H1 (cell line): ENCODE results near the gene TLL2. TPM values are rescaled to one million over a fixed set of nuclear protein-coding genes. Genes with fewer than 3 reads are reported as not detected.

Experiments
- CTCF ChIA-PET: fragments of 300-600 bp; sonication (Branson Sonifier 250); formaldehyde crosslinking; loops from one replicate; lab custom pipeline; 2021; ENCODE audit not compliant: partially characterized antibody; lab: Charles Lee
- POLR2A ChIA-PET: fragments of 300-600 bp; sonication (Branson Sonifier 250); formaldehyde crosslinking; loops from one replicate; lab custom pipeline; 2021; ENCODE audit warnings: inconsistent platforms; ENCODE audit not compliant: partially characterized antibody; lab: Charles Lee
- DNase-seq, 2 experiments: peaks; one replicate each; pipeline versions ENCODE4 v3.0.0 to v3.0.0-alpha.2; 2010 to 2022; ENCODE audit warnings: low spot score in 2 of 2, low read depth in 1 of 2, mixed read lengths in 1 of 2
- FAIRE-seq: peaks from 2 replicates; lab custom pipeline; 2011; peaks lifted over from hg19 to GRCh38; lab: Jason Lieb, UNC
- H2AFZ ChIP-seq: 2 replicates; pipeline ENCODE4 v1.8.1; 2012; ENCODE audit warnings: low read length, inconsistent platforms
- H2AK5ac ChIP-seq: 2 replicates; pipeline ENCODE4 v1.6.1; 2013; ENCODE audit warnings: low read depth, low read length
- H2BK120ac ChIP-seq: replicated peaks from 2 replicates; pipeline ENCODE3; 2013; ENCODE audit warnings: low read depth, low read length, inconsistent platforms
- H2BK12ac ChIP-seq: 2 replicates; pipeline ENCODE4 v1.6.1; 2013; ENCODE audit warnings: low read depth, low read length
- H2BK15ac ChIP-seq: 2 replicates; pipeline ENCODE4 v1.6.1; 2013; ENCODE audit warnings: low read length
- H2BK20ac ChIP-seq: 2 replicates; pipeline ENCODE4 v1.6.1; 2013; ENCODE audit warnings: low read length
- H2BK5ac ChIP-seq: 2 replicates; pipeline ENCODE4 v1.6.1; 2013; ENCODE audit warnings: low read depth, low read length
- H3K14ac ChIP-seq: 2 replicates; pipeline ENCODE4 v1.6.1; 2013; ENCODE audit warnings: inconsistent platforms; ENCODE audit not compliant: insufficient read length
- H3K18ac ChIP-seq: 2 replicates; pipeline ENCODE4 v1.6.1; 2013; ENCODE audit warnings: low read length; ENCODE audit errors: extremely low read depth
- H3K23ac ChIP-seq: 2 replicates; pipeline ENCODE4 v1.6.1; 2013; ENCODE audit warnings: inconsistent platforms; ENCODE audit not compliant: insufficient read length
- H3K23me2 ChIP-seq: 2 replicates; pipeline ENCODE4 v1.6.1; 2013; ENCODE audit warnings: low read depth, low read length
- H3K27ac ChIP-seq: 2 replicates; pipeline ENCODE4 v1.6.1; 2011; ENCODE audit warnings: low read depth, low read length, inconsistent platforms
- H3K27me3 ChIP-seq, 4 experiments: replicated peaks in 1 of 4; 1 replicate in 1 of 4; 2 replicates in 3 of 4; pipeline versions ENCODE4 v1.6.1 to v1.8.1; 2011 to 2013; ENCODE audit warnings: low read length in 3 of 4, mild to moderate bottlenecking in 3 of 4, inconsistent platforms in 2 of 4, mixed read lengths in 2 of 4, moderate library complexity in 1 of 4; ENCODE audit not compliant: control insufficient read depth in 3 of 4, insufficient read depth in 3 of 4; ENCODE audit errors: extremely low read depth in 1 of 4
- H3K36me3 ChIP-seq, 4 experiments: 2 replicates each; pipeline versions ENCODE4 v1.6.1 to v1.8.1; 2011 to 2013; ENCODE audit warnings: mild to moderate bottlenecking in 4 of 4, low read length in 3 of 4, moderate library complexity in 2 of 4, control low read depth in 1 of 4, inconsistent platforms in 1 of 4; ENCODE audit not compliant: insufficient read depth in 4 of 4, control insufficient read depth in 2 of 4
- H3K4ac ChIP-seq: replicated peaks from 2 replicates; pipeline ENCODE3; 2013; ENCODE audit warnings: low read length, low read depth, mixed read lengths, inconsistent platforms; ENCODE audit not compliant: insufficient read length
- H3K4me1 ChIP-seq, 4 experiments: replicated peaks in 1 of 4; 1 replicate in 1 of 4; 2 replicates in 3 of 4; pipeline versions ENCODE4 v1.6.1 to v1.8.1; 2011 to 2013; ENCODE audit warnings: low read length in 3 of 4, inconsistent platforms in 2 of 4, mixed read lengths in 1 of 4; ENCODE audit not compliant: insufficient read depth in 4 of 4, control insufficient read depth in 3 of 4
- H3K4me2 ChIP-seq, 2 experiments: 2 replicates each; pipeline versions ENCODE4 v1.6.1 to v1.8.1; 2011 to 2013; ENCODE audit warnings: low read depth in 2 of 2, low read length in 2 of 2, control low read depth in 1 of 2, inconsistent platforms in 1 of 2, mild to moderate bottlenecking in 1 of 2; ENCODE audit not compliant: insufficient read depth in 1 of 2
- H3K4me3 ChIP-seq, 4 experiments: fragments of 200-600, 300-600 bp in 1 of 4; sonication (generic), shearing (Covaris generic), sonication (Bioruptor Twin) in 1 of 4; 2 replicates each; pipeline versions ENCODE4 v1.5.1 to v1.8.1; 2011 to 2016; ENCODE audit warnings: low read length in 4 of 4, low read depth in 3 of 4, control low read depth in 2 of 4, inconsistent platforms in 2 of 4, mild to moderate bottlenecking in 2 of 4, mixed read lengths in 1 of 4, moderate library complexity in 1 of 4; ENCODE audit not compliant: insufficient read depth in 2 of 4; ENCODE audit errors: extremely low read depth in 1 of 4
- H3K56ac ChIP-seq: replicated peaks from 2 replicates; pipeline ENCODE3; 2013; ENCODE audit warnings: low read depth, mild to moderate bottlenecking, mixed read lengths, low read length, inconsistent platforms; ENCODE audit not compliant: insufficient read length
- H3K79me1 ChIP-seq: 2 replicates; pipeline ENCODE4 v1.6.1; 2013; ENCODE audit warnings: low read depth, low read length, control low read depth
- H3K79me2 ChIP-seq, 2 experiments: 2 replicates each; pipeline versions ENCODE4 v1.6.1 to v1.8.1; 2012 to 2013; ENCODE audit warnings: low read length in 2 of 2, mild to moderate bottlenecking in 2 of 2, inconsistent platforms in 1 of 2; ENCODE audit not compliant: insufficient read depth in 2 of 2, control insufficient read depth in 1 of 2
- H3K9ac ChIP-seq, 4 experiments: replicated peaks in 1 of 4; 1 replicate in 1 of 4; 2 replicates in 3 of 4; pipeline versions ENCODE4 v1.6.1 to v1.8.1; 2011 to 2013; ENCODE audit warnings: low read depth in 3 of 4, low read length in 3 of 4, control low read depth in 2 of 4, mild to moderate bottlenecking in 2 of 4, moderate library complexity in 2 of 4, inconsistent platforms in 1 of 4; ENCODE audit errors: extremely low read depth in 1 of 4
- H3K9me3 ChIP-seq, 2 experiments: 2 replicates each; pipeline versions ENCODE4 v1.6.1 to v1.8.1; 2012 to 2013; ENCODE audit warnings: mild to moderate bottlenecking in 2 of 2, moderate library complexity in 2 of 2, control low read depth in 1 of 2, inconsistent platforms in 1 of 2, low read depth in 1 of 2, low read length in 1 of 2, mixed read lengths in 1 of 2; ENCODE audit not compliant: insufficient read depth in 2 of 2
- H4K20me1 ChIP-seq, 2 experiments: replicated peaks in 1 of 2; 2 replicates each; pipeline versions ENCODE3 to v1.8.1; 2011 to 2013; ENCODE audit warnings: inconsistent platforms in 2 of 2, low read length in 2 of 2, mild to moderate bottlenecking in 1 of 2; ENCODE audit not compliant: insufficient read depth in 2 of 2, control insufficient read depth in 1 of 2
- H4K5ac ChIP-seq: 2 replicates; pipeline ENCODE4 v1.6.1; 2013; ENCODE audit warnings: low read length, low read depth, mixed read lengths, inconsistent platforms; ENCODE audit not compliant: insufficient read length
- H4K8ac ChIP-seq: 2 replicates; pipeline ENCODE4 v1.8.0; 2013; ENCODE audit warnings: mild to moderate bottlenecking, moderate library complexity, low read length, inconsistent platforms; ENCODE audit not compliant: insufficient read depth; ENCODE audit errors: extremely low read depth
- H4K91ac ChIP-seq: replicated peaks from 2 replicates; pipeline ENCODE3; 2013; ENCODE audit warnings: low read length, mixed read lengths, inconsistent platforms; ENCODE audit not compliant: insufficient read length
- CHD1 ChIP-seq: IDR thresholded peaks from 2 replicates; pipeline ENCODE4 v1.6.1; 2012; ENCODE audit warnings: low read depth, low read length, improper control_type of control experiment
- CTCF ChIP-seq, 3 experiments: IDR thresholded peaks; 1 replicate in 2 of 3; 2 replicates in 1 of 3; pipeline versions ENCODE4 v1.5.1 to v1.6.1; 2011; ENCODE audit warnings: low read length in 3 of 3, mild to moderate bottlenecking in 3 of 3, inconsistent platforms in 2 of 3, low read depth in 1 of 3, moderate library complexity in 1 of 3; ENCODE audit not compliant: insufficient read depth in 1 of 3; ENCODE audit errors: control extremely low read depth in 1 of 3
- JUND ChIP-seq: IDR thresholded peaks from 2 replicates; pipeline ENCODE4 v1.6.1; 2011; ENCODE audit warnings: mild to moderate bottlenecking, improper control_type of control experiment, low read length
- RAD21 ChIP-seq, 2 experiments: IDR thresholded peaks in 1 of 2; conservative IDR thresholded peaks in 1 of 2; 2 replicates each; pipeline ENCODE4 v1.6.1; 2011; ENCODE audit warnings: low read depth in 2 of 2, low read length in 2 of 2, improper control_type of control experiment in 1 of 2, inconsistent platforms in 1 of 2, mild to moderate bottlenecking in 1 of 2, moderate library complexity in 1 of 2
- SIRT6 ChIP-seq: IDR thresholded peaks from one replicate; pipeline ENCODE4 v1.7.1; 2012; ENCODE audit warnings: low read length, inconsistent platforms
- SUZ12 ChIP-seq: fragments of 200-600 bp; sonication (generic); IDR thresholded peaks from 2 replicates; pipeline ENCODE4 v1.6.1; 2012; ENCODE audit warnings: mild to moderate bottlenecking, inconsistent platforms, low read length, moderate library complexity, mixed read lengths
- TAF1 ChIP-seq: IDR thresholded peaks from 2 replicates; pipeline ENCODE4 v1.6.1; 2011; ENCODE audit warnings: mild to moderate bottlenecking, low read depth, low read length
- TAF7 ChIP-seq: optimal IDR thresholded peaks from 2 replicates; pipeline ENCODE3; 2011; ENCODE audit warnings: low read depth, mild to moderate bottlenecking, inconsistent platforms, low read length, moderate library complexity, borderline replicate concordance
- WGBS, 2 experiments: shearing (Covaris generic) in 1 of 2; methylation state at CpG; one replicate each; pipeline versions ENCODE4 v1.1.6 to v1.1.7; 2013 to 2015; ENCODE audit warnings: low lambda C conversion rate in 2 of 2, mixed read lengths in 2 of 2, inconsistent platforms in 1 of 2, low coverage in 1 of 2, missing lambda C conversion rate in 1 of 2; ENCODE audit not compliant: insufficient replicate concordance in 2 of 2, insufficient coverage in 1 of 2, insufficient read length in 1 of 2; ENCODE audit errors: extremely low coverage in 1 of 2, missing lambda C conversion rate in 1 of 2; 5-methylcytosine and 5-hydroxymethylcytosine counted together
- polyA plus RNA-seq, 7 experiments: library from polyadenylated mRNA; depleted of rRNA in 3 of 7; stranded (reverse) in 5 of 7; unstranded in 2 of 7; fragments of >200 nt in 5 of 7; fragments of 200-250 nt in 2 of 7; gene quantifications; 1 replicate in 5 of 7; 2 replicates in 1 of 7; 4 replicates in 1 of 7; pipeline versions ENCODE4 v1.2.1 to v1.2.3, GENCODE V29; 2011 to 2013; ENCODE audit warnings: missing spikeins in 2 of 7, mixed read lengths in 2 of 7
- total RNA-seq: library from RNA; stranded (reverse); fragmentation: NEBNext Ultra II Directional; extraction: Animal tissue kit (Norgen Biotek cat#: 25700); gene quantifications from 2 replicates; pipeline ENCODE4 v1.2.1, GENCODE V29; 2021

TLL2 gene
- total and polyA plus RNA-seq, 2 of the 8 experiments (the other 6 are each of a cell fraction or from before 2014, with no cell fraction given): 2.4 to 3.2 TPM

DNA sequence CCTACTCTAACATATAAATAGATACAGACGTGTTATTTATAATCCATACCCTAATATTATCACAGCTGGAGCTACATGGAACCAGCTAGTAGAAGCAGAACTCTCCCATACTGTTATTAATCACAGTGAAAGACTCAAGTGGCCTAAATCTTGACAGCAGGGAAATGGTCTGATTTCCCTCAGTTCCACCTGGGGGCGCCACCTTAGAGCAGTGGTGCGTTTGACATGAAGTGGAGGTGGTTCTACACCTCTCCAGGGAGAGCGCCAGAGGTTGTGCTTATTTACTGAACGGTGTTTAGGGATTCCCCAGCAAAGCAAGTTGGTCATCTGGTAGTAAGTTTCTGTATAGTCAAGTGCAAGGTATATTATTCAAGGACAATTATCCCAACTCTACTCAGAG lies 191.9 kb downstream of the TLL2 start:
- H3K36me3 ChIP-seq: no peaks in the 10 kb centered on the region
- no peak overlapping the region for H2AFZ ChIP-seq
- H3K79me1 ChIP-seq: no peaks in the 10 kb centered on the region
- H3K4me3 ChIP-seq: no peak overlapping the region
- TF ChIP-seq SIRT6 (no peak), JUND (no peak), TAF1 (no peak), CHD1 (no peak), RAD21 (IDR thresholded peaks at IDR 0.05 in 1 of 2, conservative IDR thresholded peaks at IDR 0.05 in 1 of 2; ENCODE audit: low read depth in 2 of 2, low read length in 2 of 2) (peak; percentile 48 to 72), CTCF (IDR thresholded peaks at IDR 0.05; ENCODE audit: control extremely low read depth in 1 of 3, insufficient read depth in 1 of 3, low read depth in 1 of 3, low read length in 3 of 3) (peak; percentile 81 to 90 (median 87)), SUZ12 (no peak), TAF7 (no peak)
- H4K91ac ChIP-seq: no peak overlapping the region
- H2BK5ac ChIP-seq: no peak overlapping the region
- DNase-seq (peak in 1 of 2 experiments; percentile 72), FAIRE-seq (peak; percentile 78)
- no peak overlapping the region for H3K18ac ChIP-seq
- H4K20me1 ChIP-seq: no peaks in the 10 kb centered on the region
- H4K5ac ChIP-seq: no peak overlapping the region
- ChIA-PET CTCF (interaction anchor here (0.6 to 11.8 kb wide), 28 partner anchors 9 to 305 kb away, joined by 3 to 119 read pairs (median 5); partner anchors contain the start of gene OPALIN), POLR2A (interaction anchor here (1.6 kb wide), 1 partner anchor 93 kb away, joined by 3 read pairs; no protein-coding TSS in a partner anchor)
- no peaks in the 10 kb centered on the region for H3K27me3 ChIP-seq
- no peak overlapping the region for H2BK12ac ChIP-seq
- no peak overlapping the region for H3K14ac ChIP-seq
- no peak overlapping the region for H2BK20ac ChIP-seq
- 50% methylated on average over 5 of the region's 5 CpGs; no CpG with 5 or more reads in 1 of the 2 experiments for WGBS, 2 experiments
- H3K4me2 ChIP-seq: no peak overlapping the region
- H3K23me2 ChIP-seq: no peaks in the 10 kb centered on the region
- peaks cover 0 to 6% (median 0%) of the 10 kb centered on the region in 4 experiments; a peak in 2 of 7 replicates for H3K4me1 ChIP-seq
- H2BK120ac ChIP-seq: no peak overlapping the region
- no peak overlapping the region for H3K56ac ChIP-seq
- no peak overlapping the region for H4K8ac ChIP-seq
- H3K9me3 ChIP-seq: no peaks in the 10 kb centered on the region
- no peak overlapping the region for H3K23ac ChIP-seq
- H2BK15ac ChIP-seq: no peak overlapping the region
- no peak overlapping the region for H3K27ac ChIP-seq
- H3K4ac ChIP-seq: no peak overlapping the region
- no peak overlapping the region for H3K9ac ChIP-seq
- no peak overlapping the region for H2AK5ac ChIP-seq
- no peaks in the 10 kb centered on the region for H3K79me2 ChIP-seq
